GM21381 (cell line): ENCODE data around the gene OPCML.

ENCODE experiments used
- ATAC-seq: cut with Tn5 transposase; IDR thresholded peaks from one replicate; pipeline ENCODE4 v1.9.1; 2021; ENCODE audit warnings: mild to moderate bottlenecking, moderate library complexity; ENCODE audit not compliant: unreplicated experiment

OPCML gene

GRCh38 chr11:133541021-133541719 is 8.9 kb upstream of the OPCML start:
- no peak for ATAC-seq

- ATAC-seq = no peak
These were observed 3.9 kb upstream of the OPCML start for GRCh38 chr11:133536198-133536597.

- ATAC-seq = no peak
These were observed 904 bp upstream of the OPCML start for GRCh38 chr11:133533205-133533604.

- ATAC-seq = no peak
These were observed 843 bp downstream of the OPCML start for GRCh38 chr11:133531458-133531857.

GRCh38 chr11:133530501-133530835 is 1.8 kb downstream of the OPCML start:
- ATAC-seq = no peak

GRCh38 chr11:133529807-133530500 is 2.3 kb downstream of the OPCML start:
- no peak for ATAC-seq

GRCh38 chr11:133526790-133527189 is 5.5 kb downstream of the OPCML start:
- ATAC-seq = no peak

GRCh38 chr11:133525976-133526375 is 6.3 kb downstream of the OPCML start:
- no peak for ATAC-seq

GRCh38 chr11:133524488-133524887 is 7.8 kb downstream of the OPCML start:
- ATAC-seq = no peak

GRCh38 chr11:133522344-133522743 is 10.0 kb downstream of the OPCML start:
- ATAC-seq = no peak

- ATAC-seq = no peak
These were observed 10.8 kb downstream of the OPCML start for GRCh38 chr11:133521502-133521901.

- no peak for ATAC-seq
These were observed 11.6 kb downstream of the OPCML start for GRCh38 chr11:133520707-133521106.

- ATAC-seq = no peak
These were observed 12.7 kb downstream of the OPCML start for GRCh38 chr11:133519560-133519959.

GRCh38 chr11:133518702-133519264 is 13.5 kb downstream of the OPCML start:
- no peak for ATAC-seq

GRCh38 chr11:133516845-133517244 is 15.5 kb downstream of the OPCML start:
- ATAC-seq = no peak

- ATAC-seq = no peak
These were observed 17.2 kb downstream of the OPCML start for GRCh38 chr11:133515107-133515506.

- no peak for ATAC-seq
These were observed 22.2 kb downstream of the OPCML start for GRCh38 chr11:133509924-133510697.

- no peak for ATAC-seq
These were observed 23.8 kb downstream of the OPCML start for GRCh38 chr11:133508468-133508867.

- no peak for ATAC-seq
These were observed 25.1 kb downstream of the OPCML start for GRCh38 chr11:133507185-133507584.

- ATAC-seq = no peak
These were observed 25.7 kb downstream of the OPCML start for GRCh38 chr11:133506551-133507094.

- no peak for ATAC-seq
These were observed 26.3 kb downstream of the OPCML start for GRCh38 chr11:133506023-133506422.
